ENCODE measurements around the gene SLC22A17. TPM values are rescaled to one million over a fixed set of nuclear protein-coding genes. Genes with fewer than 3 reads are reported as not detected.
A peak's percentile ranks its signal among the peaks of the same experiment; 100 is the strongest.

The SLC22A17 gene
- total and polyA plus RNA-seq, 2 of the 13 experiments (the other 11 are each of a cell fraction or from before 2014, with no cell fraction given), result 0.95 to 1.1 TPM

- TF ChIP-seq POLR2G (IDR thresholded peaks at IDR 0.05; ENCODE audit: low read depth, low read length) (peak; percentile 97), JDP2 (CRISPR knock-in tag; IDR thresholded peaks at IDR 0.05; ENCODE audit: borderline replicate concordance) (peak; percentile 61; the same call in 1 of the 2 replicates), MATR3 (CRISPR knock-in tag; IDR thresholded peaks at IDR 0.05) (no peak; the same call in 1 of the 2 replicates), UBTF (CRISPR knock-in tag; IDR thresholded peaks at IDR 0.05) (peak; percentile 77), SNAPC4 (CRISPR knock-in tag; IDR thresholded peaks at IDR 0.05) (peak; percentile 60), E2F2 (CRISPR knock-in tag; IDR thresholded peaks at IDR 0.05; ENCODE audit: borderline replicate concordance) (0 out of 2 replicates have a peak, but pooled peaks have one; percentile 44), ZFP1 (CRISPR knock-in tag; IDR thresholded peaks at IDR 0.05) (peak; percentile 97), AHR (CRISPR knock-in tag; IDR thresholded peaks at IDR 0.05) (peak; percentile 74), ZBTB49 (CRISPR knock-in tag; IDR thresholded peaks at IDR 0.05; ENCODE audit: borderline replicate concordance) (peak; percentile 94), FOXK1 (CRISPR knock-in tag; IDR thresholded peaks at IDR 0.05; ENCODE audit: borderline replicate concordance, low read depth) (peak; percentile 90), DDIT3 (CRISPR knock-in tag; IDR thresholded peaks at IDR 0.05) (peak; percentile 13; the same call in 1 of the 2 replicates), ZNF280D (CRISPR knock-in tag; IDR thresholded peaks at IDR 0.05) (peak; percentile 100)
Observed at GRCh38 chr14:23320584-23321571, 31.8 kb downstream of the SLC22A17 start, which contains the start of gene PABPN1 (continued).
